ENCODE measurements around the gene ABCG8. TPM values are rescaled to one million over a fixed set of nuclear protein-coding genes. Genes with fewer than 3 reads are reported as not detected.

Gene ABCG8
- not detected in 2 replicates for total RNA-seq
- long read RNA-seq: 0 reads

DNA sequence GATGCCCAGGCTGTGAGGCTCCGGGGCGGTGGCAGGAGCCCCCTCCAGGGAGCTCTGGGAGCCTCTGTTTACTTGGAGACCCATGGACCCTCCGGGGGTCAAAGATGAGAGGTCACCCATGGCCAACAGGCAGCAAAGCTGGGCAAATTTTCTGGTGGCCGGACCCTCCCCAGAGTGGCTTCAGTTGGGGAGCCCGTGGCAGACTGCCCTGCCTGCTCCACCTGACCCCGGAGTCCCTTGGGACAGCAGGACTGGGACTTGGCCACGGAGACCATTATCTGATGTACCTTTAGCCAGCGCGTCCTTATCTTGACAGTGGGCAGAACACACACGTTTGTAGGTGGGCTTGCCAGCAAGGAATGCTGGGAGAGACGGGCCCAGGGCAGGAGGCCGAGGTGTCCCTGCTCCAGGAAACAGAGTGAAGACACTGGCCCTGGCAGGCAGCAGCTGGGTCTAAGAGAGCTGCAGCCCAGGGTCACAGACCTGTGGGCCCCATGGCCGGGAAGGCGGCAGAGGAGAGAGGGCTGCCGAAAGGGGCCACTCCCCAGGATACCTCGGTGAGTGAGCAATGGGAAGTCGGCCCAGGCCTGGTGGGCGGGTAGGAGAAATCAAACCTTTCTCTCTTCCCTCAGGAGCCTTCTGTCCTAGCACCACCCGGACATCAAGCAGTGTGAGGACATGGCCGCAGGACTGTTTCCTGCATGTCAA lies at the start of gene ABCG8, which contains the start of gene ABCG5:
TSS of gene ABCG8 (plus strand) at position 412 of the 708 bp plus-strand sequence. CDS start at position 495, 83 bp downstream.
TSS of gene ABCG5 (minus strand) at position 280 of the 708 bp plus-strand sequence. CDS start at position 120, 160 bp downstream.
- Mint-ChIP-seq H3K27me3 (ENCODE audit: unreplicated experiment) (peaks cover 2% of the 10 kb centered on the region), H3K36me3 (ENCODE audit: unreplicated experiment) (no peaks in the 10 kb centered on the region), H3K4me1 (ENCODE audit: unreplicated experiment) (peaks cover 4% of the 10 kb centered on the region), H3K4me3 (ENCODE audit: unreplicated experiment) (no peak within 1 kb of the TSS), H3K27ac (ENCODE audit: unreplicated experiment) (no peak within 1 kb of the TSS), H3K9me3 (ENCODE audit: unreplicated experiment) (no peaks in the 10 kb centered on the region)
- DNase-seq (ENCODE audit: extremely low spot score, unreplicated experiment): no peak
- TF ChIP-seq, protein P1, sequence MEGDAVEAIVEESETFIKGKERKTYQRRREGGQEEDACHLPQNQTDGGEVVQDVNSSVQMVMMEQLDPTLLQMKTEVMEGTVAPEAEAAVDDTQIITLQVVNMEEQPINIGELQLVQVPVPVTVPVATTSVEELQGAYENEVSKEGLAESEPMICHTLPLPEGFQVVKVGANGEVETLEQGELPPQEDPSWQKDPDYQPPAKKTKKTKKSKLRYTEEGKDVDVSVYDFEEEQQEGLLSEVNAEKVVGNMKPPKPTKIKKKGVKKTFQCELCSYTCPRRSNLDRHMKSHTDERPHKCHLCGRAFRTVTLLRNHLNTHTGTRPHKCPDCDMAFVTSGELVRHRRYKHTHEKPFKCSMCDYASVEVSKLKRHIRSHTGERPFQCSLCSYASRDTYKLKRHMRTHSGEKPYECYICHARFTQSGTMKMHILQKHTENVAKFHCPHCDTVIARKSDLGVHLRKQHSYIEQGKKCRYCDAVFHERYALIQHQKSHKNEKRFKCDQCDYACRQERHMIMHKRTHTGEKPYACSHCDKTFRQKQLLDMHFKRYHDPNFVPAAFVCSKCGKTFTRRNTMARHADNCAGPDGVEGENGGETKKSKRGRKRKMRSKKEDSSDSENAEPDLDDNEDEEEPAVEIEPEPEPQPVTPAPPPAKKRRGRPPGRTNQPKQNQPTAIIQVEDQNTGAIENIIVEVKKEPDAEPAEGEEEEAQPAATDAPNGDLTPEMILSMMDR (IDR thresholded peaks at IDR 0.05): no peak

DNA sequence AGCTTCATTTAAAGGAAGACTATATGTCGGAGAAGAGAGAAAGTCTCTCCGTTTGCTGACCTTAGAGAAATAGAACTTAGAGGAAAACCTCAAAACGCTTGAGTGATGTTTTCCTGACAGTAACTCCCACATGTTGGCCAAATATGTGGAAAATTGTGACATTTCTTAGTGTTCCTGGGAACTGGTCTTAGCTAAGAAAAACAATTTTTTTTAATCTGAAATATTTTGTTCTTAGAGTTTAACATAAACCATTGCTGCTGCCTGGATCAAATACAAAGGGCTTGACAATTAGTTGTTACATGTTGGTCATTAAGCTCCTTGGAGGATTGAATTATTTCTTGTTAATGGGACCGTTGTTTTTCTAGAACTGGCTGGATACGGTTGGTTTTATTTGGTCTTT lies 48.6 kb upstream of the ABCG8 start:
- TF ChIP-seq, protein P1 (IDR thresholded peaks at IDR 0.05): no peak
- DNase-seq (ENCODE audit: extremely low spot score, unreplicated experiment): no peak

DNA sequence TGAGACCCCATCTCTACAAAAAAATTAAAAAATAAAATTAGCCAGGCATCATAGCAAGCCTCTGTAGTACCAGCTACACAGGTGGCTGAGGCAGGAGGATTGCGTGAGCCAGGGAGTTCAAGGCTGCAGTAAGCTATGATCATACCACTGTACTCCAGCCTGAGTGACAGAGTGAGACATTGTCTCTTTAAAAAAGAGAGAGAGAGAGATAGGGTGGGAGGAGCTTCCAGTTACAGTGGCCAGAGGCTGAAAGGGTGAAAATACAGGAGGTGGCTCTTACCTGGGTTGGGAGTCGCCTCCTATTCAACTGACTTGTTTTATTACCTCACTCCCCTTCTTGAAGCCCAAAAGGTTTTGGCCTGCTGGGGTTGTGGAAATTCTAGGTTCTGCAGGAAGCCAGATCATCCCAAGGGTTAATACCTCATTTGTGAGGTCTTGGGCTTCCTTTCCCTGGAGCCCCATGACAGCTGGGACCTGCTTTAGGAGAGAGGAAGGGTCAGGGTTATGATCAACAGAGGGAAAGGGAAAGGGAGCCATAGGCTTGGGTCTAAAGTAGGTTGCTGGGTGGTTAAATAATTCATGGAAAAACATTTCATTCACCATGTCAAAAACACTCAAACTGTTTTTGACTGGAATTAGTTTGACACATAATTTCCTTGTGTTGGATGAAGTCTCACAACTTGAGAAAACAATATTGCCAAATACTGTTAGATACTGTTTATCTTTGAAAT lies 47.6 kb upstream of the ABCG8 start:
- DNase-seq (ENCODE audit: extremely low spot score, unreplicated experiment): no peak
- Mint-ChIP-seq H3K4me3 (ENCODE audit: unreplicated experiment) (no peak overlapping the region), H3K27ac (ENCODE audit: unreplicated experiment) (peak overlapping the region; percentile 80), H3K9me3 (ENCODE audit: unreplicated experiment) (no peaks in the 10 kb centered on the region), H3K27me3 (ENCODE audit: unreplicated experiment) (no peaks in the 10 kb centered on the region), H3K36me3 (ENCODE audit: unreplicated experiment) (peaks cover 34% of the 10 kb centered on the region), H3K4me1 (ENCODE audit: unreplicated experiment) (peaks cover 35% of the 10 kb centered on the region)
- TF ChIP-seq, protein P1 (IDR thresholded peaks at IDR 0.05): no peak

More for the DNA sequence above, 48.6 kb upstream of the ABCG8 start:
- H3K27me3 Mint-ChIP-seq (ENCODE audit: unreplicated experiment): no peaks in the 10 kb centered on the region
- no peaks in the 10 kb centered on the region for H3K9me3 Mint-ChIP-seq (ENCODE audit: unreplicated experiment)
- peak overlapping the region; percentile 80 for H3K27ac Mint-ChIP-seq (ENCODE audit: unreplicated experiment)
- H3K4me1 Mint-ChIP-seq (ENCODE audit: unreplicated experiment): peaks cover 35% of the 10 kb centered on the region
- peaks cover 32% of the 10 kb centered on the region for H3K36me3 Mint-ChIP-seq (ENCODE audit: unreplicated experiment)
- H3K4me3 Mint-ChIP-seq (ENCODE audit: unreplicated experiment): no peak overlapping the region

DNA sequence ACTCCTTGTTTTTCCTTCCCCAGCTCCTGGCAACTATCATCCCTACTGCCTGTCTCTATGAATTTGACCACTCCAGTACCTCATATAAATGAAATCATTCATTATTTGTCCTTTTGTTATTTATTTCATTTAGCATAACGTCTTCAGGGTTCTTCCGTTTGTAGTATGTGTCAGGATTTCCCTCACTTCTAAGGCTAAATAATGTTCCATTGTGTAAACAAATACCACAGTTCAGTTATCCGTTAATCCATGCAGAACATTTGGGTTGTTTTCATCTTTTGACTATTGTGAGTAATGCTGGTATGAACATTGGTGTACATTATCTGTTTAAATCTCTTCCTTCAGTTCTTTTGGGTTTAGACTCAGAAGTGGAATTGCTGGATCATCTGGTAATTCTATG lies 46.1 kb upstream of the ABCG8 start:
- Mint-ChIP-seq H3K4me3 (ENCODE audit: unreplicated experiment) (no peak overlapping the region), H3K4me1 (ENCODE audit: unreplicated experiment) (peaks cover 33% of the 10 kb centered on the region), H3K27ac (ENCODE audit: unreplicated experiment) (no peak overlapping the region), H3K9me3 (ENCODE audit: unreplicated experiment) (no peaks in the 10 kb centered on the region), H3K36me3 (ENCODE audit: unreplicated experiment) (peaks cover 32% of the 10 kb centered on the region), H3K27me3 (ENCODE audit: unreplicated experiment) (no peaks in the 10 kb centered on the region)
- no peak for DNase-seq (ENCODE audit: extremely low spot score, unreplicated experiment)
- TF ChIP-seq, protein P1 (IDR thresholded peaks at IDR 0.05): no peak

DNA sequence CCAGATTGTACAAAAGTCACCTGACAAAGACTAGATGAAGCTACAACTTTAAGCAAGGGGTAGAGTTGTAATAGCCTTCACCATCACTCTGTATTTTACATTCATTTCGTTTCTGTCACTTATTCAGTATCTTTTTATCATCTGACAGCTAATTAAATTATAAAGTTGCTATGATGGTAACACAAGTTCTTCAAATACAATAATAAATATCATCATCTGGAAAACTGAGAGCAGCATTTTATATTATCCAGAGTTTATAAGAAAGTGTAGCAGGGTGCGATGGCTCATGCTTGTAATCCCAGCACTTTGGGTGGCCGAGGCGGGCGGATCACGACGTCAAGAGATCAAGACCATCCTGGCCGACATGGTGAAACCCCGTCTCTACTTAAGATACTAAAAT lies 43.8 kb upstream of the ABCG8 start:
- no peak overlapping the region for H3K4me3 Mint-ChIP-seq (ENCODE audit: unreplicated experiment)
- TF ChIP-seq, protein P1 (IDR thresholded peaks at IDR 0.05): no peak
- peaks cover 22% of the 10 kb centered on the region for H3K4me1 Mint-ChIP-seq (ENCODE audit: unreplicated experiment)
- peaks cover 25% of the 10 kb centered on the region for H3K36me3 Mint-ChIP-seq (ENCODE audit: unreplicated experiment)
- no peaks in the 10 kb centered on the region for H3K9me3 Mint-ChIP-seq (ENCODE audit: unreplicated experiment)
- no peak overlapping the region for H3K27ac Mint-ChIP-seq (ENCODE audit: unreplicated experiment)
- DNase-seq (ENCODE audit: extremely low spot score, unreplicated experiment): no peak
- H3K27me3 Mint-ChIP-seq (ENCODE audit: unreplicated experiment): no peaks in the 10 kb centered on the region
